BE2C (cell line): ENCODE results near the gene BAD.
A peak's percentile ranks its signal among the peaks of the same experiment; 100 is the strongest.
"Not testable (repeated sequence)": the region's sequence is repeated elsewhere in the genome, so short reads cannot be mapped to it uniquely, and the experiment has no call there.

Source experiments
- DNase-seq: peaks from one replicate; pipeline ENCODE4 v3.0.0-alpha.2; 2020
- H3K27me3 ChIP-seq: fragments of 250-450 bp; sonication (Bioruptor Pico); 2 replicates; pipeline ENCODE4 v1.5.1; 2020; ENCODE audit warnings: mild to moderate bottlenecking
- H3K36me3 ChIP-seq: fragments of 250-450 bp; sonication (Bioruptor Pico); 2 replicates; pipeline ENCODE4 v1.5.1; 2020; ENCODE audit warnings: mild to moderate bottlenecking
- H3K4me1 ChIP-seq: fragments of 250-450 bp; sonication (Bioruptor Pico); 2 replicates; pipeline ENCODE4 v1.5.1; 2020
- H3K4me3 ChIP-seq: 2 replicates; pipeline ENCODE4 v1.5.1; 2011; ENCODE audit warnings: low read depth, low read length
- H3K9me3 ChIP-seq: fragments of 250-450 bp; sonication (Bioruptor Pico); 2 replicates; pipeline ENCODE4 v1.5.1; 2020
- TF ChIP-seq, protein P1 (sequence below): IDR thresholded peaks from 2 replicates; pipeline ENCODE4 v1.5.1; 2012; ENCODE audit warnings: mild to moderate bottlenecking, low read depth, low read length

Gene BAD

DNA sequence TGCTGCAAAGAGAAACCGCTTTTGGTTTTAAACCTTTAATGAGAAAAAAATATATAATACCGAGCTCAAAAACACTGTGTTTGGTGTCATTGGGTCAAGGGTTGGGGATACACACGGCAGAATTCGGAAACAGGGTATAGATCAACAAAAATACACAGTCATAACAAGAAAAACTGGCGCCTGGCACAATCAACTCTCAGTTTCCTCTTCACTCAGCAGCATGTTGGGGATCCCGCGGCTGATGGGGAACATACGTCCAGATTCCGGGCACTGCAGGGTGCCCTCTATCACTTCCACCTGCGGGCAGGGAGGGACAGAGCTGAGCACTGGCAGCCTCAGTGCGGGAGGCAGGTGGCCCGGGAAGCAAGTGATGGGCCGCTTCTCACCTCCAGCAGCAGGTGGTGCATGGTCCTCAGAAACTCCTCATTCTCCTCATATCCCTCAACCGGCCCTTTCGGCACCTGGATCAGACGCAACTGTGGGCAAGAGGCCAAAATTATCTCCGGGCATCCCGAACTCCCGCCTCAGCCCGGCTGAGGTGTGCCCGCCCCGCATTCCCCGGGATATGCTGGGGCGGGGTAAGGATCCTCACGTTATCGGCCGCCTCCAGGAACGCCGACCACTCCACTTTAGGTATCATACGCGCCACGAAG is 32.3 kb upstream of the BAD start:
- Histone ChIP-seq H3K27me3 (no peaks in the 10 kb centered on the region), H3K4me3 (peak overlapping the region; percentile 78), H3K36me3 (0 out of 2 replicates have a peak, but pooled peaks cover 6% of the 10 kb centered on the region), H3K9me3 (no peaks in the 10 kb centered on the region), H3K4me1 (no peaks in the 10 kb centered on the region)
- DNase-seq, result no peak
- TF ChIP-seq, protein P1, sequence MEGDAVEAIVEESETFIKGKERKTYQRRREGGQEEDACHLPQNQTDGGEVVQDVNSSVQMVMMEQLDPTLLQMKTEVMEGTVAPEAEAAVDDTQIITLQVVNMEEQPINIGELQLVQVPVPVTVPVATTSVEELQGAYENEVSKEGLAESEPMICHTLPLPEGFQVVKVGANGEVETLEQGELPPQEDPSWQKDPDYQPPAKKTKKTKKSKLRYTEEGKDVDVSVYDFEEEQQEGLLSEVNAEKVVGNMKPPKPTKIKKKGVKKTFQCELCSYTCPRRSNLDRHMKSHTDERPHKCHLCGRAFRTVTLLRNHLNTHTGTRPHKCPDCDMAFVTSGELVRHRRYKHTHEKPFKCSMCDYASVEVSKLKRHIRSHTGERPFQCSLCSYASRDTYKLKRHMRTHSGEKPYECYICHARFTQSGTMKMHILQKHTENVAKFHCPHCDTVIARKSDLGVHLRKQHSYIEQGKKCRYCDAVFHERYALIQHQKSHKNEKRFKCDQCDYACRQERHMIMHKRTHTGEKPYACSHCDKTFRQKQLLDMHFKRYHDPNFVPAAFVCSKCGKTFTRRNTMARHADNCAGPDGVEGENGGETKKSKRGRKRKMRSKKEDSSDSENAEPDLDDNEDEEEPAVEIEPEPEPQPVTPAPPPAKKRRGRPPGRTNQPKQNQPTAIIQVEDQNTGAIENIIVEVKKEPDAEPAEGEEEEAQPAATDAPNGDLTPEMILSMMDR, result 0 out of 2 replicates have a peak, but pooled peaks have one; percentile 4

DNA sequence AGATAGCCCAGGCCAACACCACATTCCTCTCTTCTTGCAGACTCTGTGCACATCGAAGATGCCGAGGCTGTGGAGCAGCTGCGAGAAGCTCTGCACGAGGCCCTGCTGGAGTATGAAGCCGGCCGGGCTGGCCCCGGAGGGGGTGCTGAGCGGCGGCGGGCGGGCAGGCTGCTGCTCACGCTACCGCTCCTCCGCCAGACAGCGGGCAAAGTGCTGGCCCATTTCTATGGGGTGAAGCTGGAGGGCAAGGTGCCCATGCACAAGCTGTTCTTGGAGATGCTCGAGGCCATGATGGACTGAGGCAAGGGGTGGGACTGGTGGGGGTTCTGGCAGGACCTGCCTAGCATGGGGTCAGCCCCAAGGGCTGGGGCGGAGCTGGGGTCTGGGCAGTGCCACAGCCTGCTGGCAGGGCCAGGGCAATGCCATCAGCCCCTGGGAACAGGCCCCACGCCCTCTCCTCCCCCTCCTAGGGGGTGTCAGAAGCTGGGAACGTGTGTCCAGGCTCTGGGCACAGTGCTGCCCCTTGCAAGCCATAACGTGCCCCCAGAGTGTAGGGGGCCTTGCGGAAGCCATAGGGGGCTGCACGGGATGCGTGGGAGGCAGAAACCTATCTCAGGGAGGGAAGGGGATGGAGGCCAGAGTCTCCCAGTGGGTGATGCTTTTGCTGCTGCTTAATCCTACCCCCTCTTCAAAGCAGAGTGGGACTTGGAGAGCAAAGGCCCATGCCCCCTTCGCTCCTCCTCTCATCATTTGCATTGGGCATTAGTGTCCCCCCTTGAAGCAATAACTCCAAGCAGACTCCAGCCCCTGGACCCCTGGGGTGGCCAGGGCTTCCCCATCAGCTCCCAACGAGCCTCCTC is 31.4 kb upstream of the BAD start:
- H3K4me3 ChIP-seq, H3K4me1 ChIP-seq, H3K27me3 ChIP-seq, H3K36me3 ChIP-seq, DNase-seq, H3K9me3 ChIP-seq: not testable (repeated sequence)

DNA sequence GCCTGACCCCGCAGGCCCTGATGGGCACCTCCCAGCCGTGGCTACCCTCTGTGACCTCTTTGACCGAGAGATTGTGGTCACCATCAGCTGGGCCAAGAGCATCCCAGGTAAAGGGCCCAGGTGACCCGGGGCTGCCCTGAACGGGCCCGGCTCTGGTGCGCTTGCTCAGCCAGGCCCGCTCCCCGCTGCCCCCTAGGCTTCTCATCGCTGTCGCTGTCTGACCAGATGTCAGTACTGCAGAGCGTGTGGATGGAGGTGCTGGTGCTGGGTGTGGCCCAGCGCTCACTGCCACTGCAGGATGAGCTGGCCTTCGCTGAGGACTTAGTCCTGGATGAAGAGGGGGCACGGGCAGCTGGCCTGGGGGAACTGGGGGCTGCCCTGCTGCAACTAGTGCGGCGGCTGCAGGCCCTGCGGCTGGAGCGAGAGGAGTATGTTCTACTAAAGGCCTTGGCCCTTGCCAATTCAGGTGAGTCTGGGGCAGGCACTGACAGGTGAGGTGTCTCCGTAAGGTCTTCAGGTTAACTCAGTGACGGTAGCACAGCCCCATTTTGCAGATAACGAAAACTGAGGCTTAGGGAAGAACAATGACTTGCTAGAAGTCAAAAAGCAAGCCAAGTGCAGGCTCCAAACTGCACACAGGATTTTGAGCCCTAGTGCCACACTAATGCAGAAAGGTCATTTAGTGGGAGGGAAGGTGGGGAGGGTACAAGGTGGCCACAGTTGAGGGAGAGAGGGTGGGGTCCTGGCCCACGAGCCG is 30.5 kb upstream of the BAD start:
- no peak for DNase-seq
- no peaks in the 10 kb centered on the region for H3K4me1 ChIP-seq
- TF ChIP-seq, protein P1, result no peak
- no peaks in the 10 kb centered on the region for H3K27me3 ChIP-seq
- H3K36me3 ChIP-seq, result 0 out of 2 replicates have a peak, but pooled peaks cover 6% of the 10 kb centered on the region
- H3K4me3 ChIP-seq, result no peak overlapping the region
- no peaks in the 10 kb centered on the region for H3K9me3 ChIP-seq

DNA sequence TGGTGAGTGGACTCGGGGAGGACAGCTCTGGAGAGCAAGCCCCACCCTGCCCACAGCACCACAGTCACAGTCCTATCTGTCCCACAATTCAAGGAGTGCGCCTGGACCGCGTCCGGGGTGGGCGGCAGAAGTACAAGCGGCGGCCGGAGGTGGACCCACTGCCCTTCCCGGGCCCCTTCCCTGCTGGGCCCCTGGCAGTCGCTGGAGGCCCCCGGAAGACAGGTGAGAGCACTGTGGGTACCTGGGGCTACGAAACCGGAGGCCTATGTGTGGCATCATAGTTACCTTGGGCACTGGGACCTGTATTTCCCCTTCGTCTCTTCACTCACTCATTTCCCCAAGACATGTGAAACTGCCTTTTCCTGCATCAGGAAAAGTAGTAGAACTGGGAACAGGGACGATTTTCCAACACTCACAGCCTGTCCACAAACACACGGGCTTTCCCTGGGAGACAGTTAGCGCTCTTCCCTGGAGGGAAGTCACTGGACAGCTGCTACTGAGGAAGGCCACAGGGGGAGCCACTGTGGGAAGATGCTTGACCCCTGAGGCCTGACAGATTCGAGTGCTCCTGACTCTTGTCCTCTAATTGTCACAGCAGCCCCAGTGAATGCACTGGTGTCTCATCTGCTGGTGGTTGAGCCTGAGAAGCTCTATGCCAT is 29.8 kb upstream of the BAD start:
- H3K4me3 ChIP-seq, result no peak overlapping the region
- no peaks in the 10 kb centered on the region for H3K4me1 ChIP-seq
- TF ChIP-seq, protein P1, result 0 out of 2 replicates have a peak, but pooled peaks have one; percentile 19
- no peaks in the 10 kb centered on the region for H3K27me3 ChIP-seq
- 0 out of 2 replicates have a peak, but pooled peaks cover 6% of the 10 kb centered on the region for H3K36me3 ChIP-seq
- H3K9me3 ChIP-seq, result no peaks in the 10 kb centered on the region
- DNase-seq, result no peak

DNA sequence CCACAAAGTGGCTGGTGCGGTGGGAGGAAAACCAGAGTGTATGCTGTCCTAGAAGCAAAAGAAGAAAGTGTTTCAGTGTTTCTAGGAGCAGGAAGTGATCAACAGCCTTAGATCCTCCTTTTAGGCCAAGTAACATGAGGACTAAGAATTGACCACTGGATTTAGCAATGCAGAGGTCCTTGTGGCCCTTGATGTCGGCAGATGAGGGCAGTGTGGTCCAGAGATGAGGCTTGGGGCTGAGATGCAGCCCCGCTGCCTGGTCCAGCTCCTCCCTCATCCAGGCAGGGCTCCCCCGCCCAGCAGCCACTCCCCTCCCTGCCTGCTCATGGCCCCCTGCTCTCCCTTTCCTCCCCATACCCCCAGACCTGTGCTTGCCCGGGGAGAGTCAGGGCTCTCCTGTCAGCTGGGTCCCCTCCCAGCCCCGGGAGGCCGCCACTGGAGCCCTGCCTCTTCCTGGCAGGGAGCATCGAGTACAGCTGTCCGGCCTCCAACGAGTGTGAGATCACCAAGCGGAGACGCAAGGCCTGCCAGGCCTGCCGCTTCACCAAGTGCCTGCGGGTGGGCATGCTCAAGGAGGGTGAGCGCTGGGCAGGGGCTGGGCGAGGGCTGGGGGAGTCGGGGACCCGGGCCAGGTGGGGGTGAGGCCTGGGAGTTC is 29.2 kb upstream of the BAD start:
- TF ChIP-seq, protein P1, result no peak
- no peak for DNase-seq
- Histone ChIP-seq H3K9me3 (no peaks in the 10 kb centered on the region), H3K4me1 (no peaks in the 10 kb centered on the region), H3K4me3 (no peak overlapping the region), H3K27me3 (no peaks in the 10 kb centered on the region), H3K36me3 (0 out of 2 replicates have a peak, but pooled peaks cover 6% of the 10 kb centered on the region)

DNA sequence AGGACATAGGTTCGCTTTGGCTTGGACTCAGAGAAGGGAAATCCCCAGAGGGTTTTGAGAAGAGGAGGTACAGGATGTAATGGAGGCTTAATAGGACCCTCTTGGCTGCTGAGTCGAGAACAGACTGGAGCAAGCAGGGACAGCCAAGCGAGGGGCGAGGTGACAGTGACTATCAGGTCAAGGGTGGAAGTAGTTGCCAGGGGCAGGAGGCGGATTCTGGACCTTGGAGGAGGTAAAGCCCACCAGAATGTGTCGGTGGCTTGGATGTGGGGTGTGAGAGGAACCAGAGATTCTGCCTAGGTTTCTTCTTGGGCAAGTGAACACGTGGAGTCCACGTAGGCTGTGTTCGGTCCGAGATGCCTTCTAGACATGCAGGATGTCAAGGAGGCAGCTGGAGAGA is 28.5 kb upstream of the BAD start:
- Histone ChIP-seq H3K4me3 (no peak overlapping the region), H3K27me3 (no peaks in the 10 kb centered on the region), H3K9me3 (no peaks in the 10 kb centered on the region), H3K36me3 (0 out of 2 replicates have a peak, but pooled peaks cover 6% of the 10 kb centered on the region), H3K4me1 (no peaks in the 10 kb centered on the region)
- TF ChIP-seq, protein P1, result no peak
- DNase-seq, result no peak

DNA sequence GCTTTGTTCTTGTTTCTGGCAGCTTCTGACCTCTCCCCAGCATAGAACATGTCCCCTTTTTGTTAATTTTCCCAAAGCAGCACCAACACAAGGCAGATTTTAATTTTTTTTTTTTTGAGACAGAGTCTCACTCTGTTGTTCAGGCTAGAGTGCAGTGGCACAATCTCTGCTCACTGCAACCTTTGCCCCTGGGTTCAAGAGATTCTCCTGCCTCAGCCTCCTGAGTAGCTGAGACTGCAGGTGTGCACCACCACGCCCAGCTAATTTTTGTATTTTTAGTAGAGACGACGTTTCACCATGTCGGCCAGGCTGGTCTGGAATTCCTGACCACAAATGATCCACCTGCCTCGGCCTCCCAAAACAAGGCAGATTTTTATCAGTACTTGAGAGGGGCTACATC is 23.3 kb upstream of the BAD start:
- not testable (repeated sequence) for H3K36me3 ChIP-seq, H3K4me3 ChIP-seq, H3K27me3 ChIP-seq, H3K4me1 ChIP-seq, H3K9me3 ChIP-seq, DNase-seq
